Suprapubic skin (tissue), 4 donors: ENCODE results near the gene SQSTM1. TPM values are rescaled to one million over a fixed set of nuclear protein-coding genes. Genes with fewer than 3 reads are reported as not detected.
A peak's percentile ranks its signal among the peaks of the same experiment; 100 is the strongest.

Source experiments
- DNase-seq, 2 donors: peaks; one replicate each; pipeline ENCODE4 v3.0.0-alpha.2; 2019; ENCODE audit warnings: low spot score in 2 of 2
- H3K27ac ChIP-seq: fragments of 200-600 bp; sonication (generic); one replicate; pipeline ENCODE4 v1.5.1; 2019
- H3K27me3 ChIP-seq: fragments of 200-600 bp; sonication (generic); one replicate; pipeline ENCODE4 v1.5.1; 2019
- H3K36me3 ChIP-seq: fragments of 200-600 bp; sonication (generic); one replicate; pipeline ENCODE4 v1.5.1; 2019
- H3K4me1 ChIP-seq: fragments of 200-600 bp; sonication (generic); one replicate; pipeline ENCODE4 v1.5.1; 2019
- H3K4me3 ChIP-seq: fragments of 200-600 bp; sonication (generic); one replicate; pipeline ENCODE4 v1.5.1; 2019; ENCODE audit warnings: mild to moderate bottlenecking
- H3K9me3 ChIP-seq: fragments of 200-600 bp; sonication (generic); one replicate; pipeline ENCODE4 v1.5.1; 2019
- EP300 ChIP-seq: sonication (generic); formaldehyde crosslinking; IDR thresholded peaks from one replicate; pipeline ENCODE4 v1.6.1; 2017; ENCODE audit warnings: antibody characterized with exemption
- POLR2A ChIP-seq, 2 donors: fragments of 450-650 bp; IDR thresholded peaks; one replicate each; pipeline ENCODE4 v1.6.1; 2017; ENCODE audit warnings: antibody characterized with exemption in 2 of 2, mild to moderate bottlenecking in 2 of 2, moderate library complexity in 2 of 2
- POLR2AphosphoS5 ChIP-seq, 3 donors: sonication (generic); formaldehyde crosslinking; IDR thresholded peaks; one replicate each; pipeline ENCODE4 v1.6.1; 2017; ENCODE audit warnings: antibody characterized with exemption in 3 of 3
- WGBS: methylation state at CpG from one replicate; pipeline ENCODE4 v1.1.5; 2018; 5-methylcytosine and 5-hydroxymethylcytosine counted together
- total RNA-seq, 4 donors: library from RNA; depleted of rRNA; stranded (reverse); fragments of >200 nt; gene quantifications; one replicate each; pipeline ENCODE4 v1.1.0, GENCODE V29; 2016
- TF ChIP-seq, protein P1 (sequence below), 2 donors: fragments of 200-600 bp in 1 of 2; fragments of 450-650 bp in 1 of 2; sonication (generic) in 1 of 2; IDR thresholded peaks; one replicate each; pipeline ENCODE4 v1.5.1; 2016 to 2019; ENCODE audit warnings: antibody characterized with exemption in 2 of 2, mild to moderate bottlenecking in 1 of 2, moderate library complexity in 1 of 2

The SQSTM1 gene
- total RNA-seq, 4 donors from 2014 or later: 183 to 282 (median 265) TPM

DNA sequence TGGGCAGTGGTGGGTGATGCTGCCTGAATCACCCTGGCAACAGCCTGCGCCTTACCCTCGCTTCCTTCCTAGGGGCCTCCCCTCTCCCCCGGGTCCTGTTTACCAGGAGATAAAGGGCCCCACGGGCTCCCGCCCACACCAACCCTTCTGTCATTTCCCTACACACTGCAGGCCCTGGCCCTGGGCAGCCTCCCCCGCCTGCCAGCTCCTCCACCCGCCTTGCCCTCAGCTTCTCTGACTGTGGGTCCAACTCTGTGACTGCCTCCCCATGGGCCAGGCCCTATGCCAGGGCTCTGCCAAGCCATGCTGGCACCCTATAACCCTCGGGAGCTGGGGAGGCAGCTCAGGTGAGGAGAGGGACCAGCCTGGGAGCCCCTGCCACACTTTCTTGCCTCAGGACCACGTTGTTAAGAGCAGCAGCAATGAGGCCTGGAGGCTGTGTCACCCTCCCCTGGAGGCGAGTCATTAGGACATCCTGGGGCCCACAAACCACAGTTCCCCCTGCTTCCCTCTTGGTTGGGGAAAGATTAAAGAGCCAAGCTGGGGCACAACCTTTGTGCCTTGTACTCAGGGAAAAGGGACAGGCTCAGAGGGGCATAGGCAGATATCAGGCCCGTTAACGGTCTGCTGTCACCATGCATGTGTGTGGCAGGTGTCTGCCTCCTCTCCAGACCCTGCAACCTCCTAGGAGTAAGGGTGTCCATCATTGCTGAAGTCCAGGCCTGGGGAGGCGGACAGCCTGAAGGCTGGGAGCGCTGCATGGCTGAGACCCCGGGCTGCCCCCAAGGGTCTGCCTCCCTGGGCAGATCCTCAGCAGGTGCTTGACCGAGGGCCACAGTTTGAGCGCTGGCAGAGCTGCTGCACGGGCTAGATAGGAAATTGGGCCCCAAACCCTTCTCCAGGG, 16.8 kb upstream of the SQSTM1 start:
- H3K4me1 ChIP-seq: peaks cover 54% of the 10 kb centered on the region
- no peak overlapping the region for H3K4me3 ChIP-seq
- H3K27ac ChIP-seq: peak overlapping the region; percentile 30
- no peaks in the 10 kb centered on the region for H3K9me3 ChIP-seq
- peak in 1 of 2 donors; percentile 77 for DNase-seq
- TF ChIP-seq POLR2A (IDR thresholded peaks at IDR 0.05) (no peak), EP300 (no peak), POLR2AphosphoS5 (IDR thresholded peaks at IDR 0.05) (no peak)
- TF ChIP-seq, protein P1, sequence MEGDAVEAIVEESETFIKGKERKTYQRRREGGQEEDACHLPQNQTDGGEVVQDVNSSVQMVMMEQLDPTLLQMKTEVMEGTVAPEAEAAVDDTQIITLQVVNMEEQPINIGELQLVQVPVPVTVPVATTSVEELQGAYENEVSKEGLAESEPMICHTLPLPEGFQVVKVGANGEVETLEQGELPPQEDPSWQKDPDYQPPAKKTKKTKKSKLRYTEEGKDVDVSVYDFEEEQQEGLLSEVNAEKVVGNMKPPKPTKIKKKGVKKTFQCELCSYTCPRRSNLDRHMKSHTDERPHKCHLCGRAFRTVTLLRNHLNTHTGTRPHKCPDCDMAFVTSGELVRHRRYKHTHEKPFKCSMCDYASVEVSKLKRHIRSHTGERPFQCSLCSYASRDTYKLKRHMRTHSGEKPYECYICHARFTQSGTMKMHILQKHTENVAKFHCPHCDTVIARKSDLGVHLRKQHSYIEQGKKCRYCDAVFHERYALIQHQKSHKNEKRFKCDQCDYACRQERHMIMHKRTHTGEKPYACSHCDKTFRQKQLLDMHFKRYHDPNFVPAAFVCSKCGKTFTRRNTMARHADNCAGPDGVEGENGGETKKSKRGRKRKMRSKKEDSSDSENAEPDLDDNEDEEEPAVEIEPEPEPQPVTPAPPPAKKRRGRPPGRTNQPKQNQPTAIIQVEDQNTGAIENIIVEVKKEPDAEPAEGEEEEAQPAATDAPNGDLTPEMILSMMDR (IDR thresholded peaks at IDR 0.05): no peak
- no peaks in the 10 kb centered on the region for H3K27me3 ChIP-seq
- 65% methylated on average over 15 of the region's 18 CpGs for WGBS
- peaks cover 24% of the 10 kb centered on the region for H3K36me3 ChIP-seq

GRCh38 chr5:179804555-179804947, 16.2 kb upstream of the SQSTM1 start:
- peaks cover 54% of the 10 kb centered on the region for H3K4me1 ChIP-seq
- DNase-seq: no peak
- H3K9me3 ChIP-seq: no peaks in the 10 kb centered on the region
- H3K36me3 ChIP-seq: peaks cover 18% of the 10 kb centered on the region
- TF ChIP-seq POLR2AphosphoS5 (IDR thresholded peaks at IDR 0.05) (no peak), EP300 (no peak), POLR2A (IDR thresholded peaks at IDR 0.05) (no peak)
- TF ChIP-seq, protein P1 (IDR thresholded peaks at IDR 0.05): no peak
- WGBS: 81% methylated on average over 8 of the region's 8 CpGs
- no peak overlapping the region for H3K27ac ChIP-seq
- H3K4me3 ChIP-seq: peak overlapping the region; percentile 96
- no peaks in the 10 kb centered on the region for H3K27me3 ChIP-seq

GRCh38 chr5:179805070-179805528, 15.6 kb upstream of the SQSTM1 start:
- Histone ChIP-seq H3K9me3 (no peaks in the 10 kb centered on the region), H3K27me3 (no peaks in the 10 kb centered on the region), H3K36me3 (peaks cover 12% of the 10 kb centered on the region), H3K4me1 (peaks cover 54% of the 10 kb centered on the region), H3K4me3 (peak overlapping the region; percentile 96), H3K27ac (peak overlapping the region; percentile 95)
- DNase-seq: peak in 1 of 2 donors; percentile 71
- no CpG with 5 or more reads among the region's 9 CpGs for WGBS
- TF ChIP-seq EP300 (no peak), POLR2AphosphoS5 (IDR thresholded peaks at IDR 0.05) (no peak), POLR2A (IDR thresholded peaks at IDR 0.05) (no peak)
- TF ChIP-seq, protein P1 (IDR thresholded peaks at IDR 0.05): no peak

- WGBS: no CpG with 5 or more reads among the region's 65 CpGs
- Histone ChIP-seq H3K27me3 (no peaks in the 10 kb centered on the region), H3K9me3 (no peaks in the 10 kb centered on the region), H3K36me3 (peaks cover 6% of the 10 kb centered on the region), H3K27ac (peak overlapping the region; percentile 95), H3K4me3 (peak overlapping the region; percentile 96), H3K4me1 (peaks cover 54% of the 10 kb centered on the region)
- DNase-seq: peak; percentile 68 to 80
- TF ChIP-seq POLR2AphosphoS5 (IDR thresholded peaks at IDR 0.05) (peak in 1 of 3 donors; percentile 3), EP300 (no peak), POLR2A (IDR thresholded peaks at IDR 0.05) (no peak)
- TF ChIP-seq, protein P1 (IDR thresholded peaks at IDR 0.05): no peak
Observed at GRCh38 chr5:179805529-179806249, 15.0 kb upstream of the SQSTM1 start.
